CD8-positive, alpha-beta memory T cell (primary cell): ENCODE data around the gene FASN. TPM values are rescaled to one million over a fixed set of nuclear protein-coding genes. Genes with fewer than 3 reads are reported as not detected.
A peak's percentile ranks its signal among the peaks of the same experiment; 100 is the strongest.

Experiments used
- CTCF ChIA-PET: fragments of 350-600 bp; sonication (Branson Sonifier 250); formaldehyde crosslinking; loops from one replicate; lab custom pipeline; 2021; ENCODE audit warnings: antibody characterized with exemption; lab: Charles Lee
- POLR2A ChIA-PET: fragments of 350-600 bp; sonication (Branson Sonifier 250); formaldehyde crosslinking; loops from one replicate; lab custom pipeline; 2021; ENCODE audit warnings: antibody characterized with exemption; lab: Charles Lee
- DNase-seq, 5 donors: peaks; one replicate each; pipeline versions ENCODE4 v3.0.0 to v3.0.0-alpha.2; 2020 to 2022; ENCODE audit warnings: mixed read lengths in 1 of 5
- H3K27ac ChIP-seq: one replicate; pipeline ENCODE4 v1.7.0; 2013; ENCODE audit warnings: low read depth, mild to moderate bottlenecking, low read length, moderate library complexity
- H3K27me3 ChIP-seq: 2 replicates; pipeline ENCODE4 v1.7.0; 2013; ENCODE audit warnings: low read length, mild to moderate bottlenecking; ENCODE audit not compliant: insufficient read depth, poor library complexity, severe bottlenecking
- H3K36me3 ChIP-seq: 2 replicates; pipeline ENCODE4 v1.7.0; 2013; ENCODE audit warnings: mild to moderate bottlenecking, low read length, moderate library complexity; ENCODE audit not compliant: insufficient read depth
- H3K4me1 ChIP-seq: 2 replicates; pipeline ENCODE4 v1.7.0; 2013; ENCODE audit warnings: mild to moderate bottlenecking, low read length, moderate library complexity; ENCODE audit not compliant: insufficient read depth
- H3K4me3 ChIP-seq: 2 replicates; pipeline ENCODE4 v1.7.0; 2013; ENCODE audit warnings: mild to moderate bottlenecking, low read length
- H3K9me3 ChIP-seq: 2 replicates; pipeline ENCODE4 v1.7.0; 2013; ENCODE audit warnings: mild to moderate bottlenecking, low read length
- H3K27ac Mint-ChIP-seq, 8 donors: one replicate each; pipeline ENCODE4 v1.8.0; 2020 to 2021; ENCODE audit warnings: mixed read lengths in 8 of 8, mild to moderate bottlenecking in 6 of 8, inconsistent platforms in 3 of 8, moderate library complexity in 3 of 8
- H3K27me3 Mint-ChIP-seq, 2 donors: one replicate each; pipeline ENCODE4 v1.8.0; 2020 to 2021; ENCODE audit warnings: mixed read lengths in 2 of 2, mild to moderate bottlenecking in 1 of 2, moderate library complexity in 1 of 2
- H3K36me3 Mint-ChIP-seq, 3 donors: one replicate each; pipeline ENCODE4 v1.8.0; 2020 to 2021; ENCODE audit warnings: mixed read lengths in 3 of 3, inconsistent platforms in 1 of 3, mild to moderate bottlenecking in 1 of 3
- H3K4me1 Mint-ChIP-seq, 3 donors: one replicate each; pipeline ENCODE4 v1.8.0; 2020 to 2021; ENCODE audit warnings: mixed read lengths in 3 of 3, inconsistent platforms in 1 of 3, mild to moderate bottlenecking in 1 of 3
- H3K4me3 Mint-ChIP-seq, 7 donors: one replicate each; pipeline ENCODE4 v1.8.0; 2020 to 2021; ENCODE audit warnings: mixed read lengths in 7 of 7, mild to moderate bottlenecking in 6 of 7, moderate library complexity in 4 of 7, inconsistent platforms in 2 of 7
- H3K9me3 Mint-ChIP-seq, 5 donors: one replicate each; pipeline ENCODE4 v1.8.0; 2020 to 2022; ENCODE audit warnings: mixed read lengths in 5 of 5, mild to moderate bottlenecking in 3 of 5, moderate library complexity in 2 of 5, inconsistent platforms in 1 of 5
- polyA plus RNA-seq: library from polyadenylated mRNA; unstranded; fragments of 300-500 nt; fragmentation: Illumina TruSeq; gene quantifications from one replicate; pipeline ENCODE4 v1.2.3, GENCODE V29; 2021
- total RNA-seq, 2 experiments: library from RNA; stranded (reverse); gene quantifications; one replicate each; pipeline ENCODE4 v1.2.3, GENCODE V29; 2021

The FASN gene
- total and polyA plus RNA-seq, 3 experiments from 2014 or later: 2.7 to 259 (median 251) TPM

DNA sequence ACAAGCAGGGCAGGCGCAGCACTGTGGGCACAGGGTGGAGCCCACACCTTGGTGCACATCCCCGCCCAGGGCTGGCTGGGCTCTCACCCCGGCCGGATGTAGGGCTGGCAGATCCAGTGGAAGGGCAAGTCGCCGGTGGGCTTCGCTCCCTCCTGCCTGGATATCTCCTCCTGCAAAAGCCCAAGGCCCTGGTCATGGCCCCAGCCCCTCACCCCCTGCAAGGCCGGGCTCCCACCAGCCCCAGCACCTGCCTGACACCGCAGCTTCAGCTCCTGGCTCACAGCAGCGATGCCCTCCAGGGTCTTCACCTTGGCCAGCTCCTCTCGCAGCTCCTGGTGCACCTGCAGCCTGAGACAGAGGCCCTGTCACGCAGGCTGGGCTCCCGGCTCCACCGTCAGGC, 37.4 kb downstream of the FASN start:
- ChIA-PET POLR2A (no interaction called here), CTCF (no interaction called here)
- Histone ChIP-seq H3K4me3 (no peak overlapping the region), H3K36me3 (no peaks in the 10 kb centered on the region), H3K4me1 (peaks cover 16% of the 10 kb centered on the region), H3K27ac (no peak overlapping the region), H3K9me3 (no peaks in the 10 kb centered on the region), H3K27me3 (no peaks in the 10 kb centered on the region)
- H3K9me3 Mint-ChIP-seq: no peaks in the 10 kb centered on the region
- H3K4me3 Mint-ChIP-seq: no peak overlapping the region
- no peak overlapping the region for H3K27ac Mint-ChIP-seq
- H3K27me3 Mint-ChIP-seq: no peaks in the 10 kb centered on the region
- no peak for DNase-seq
- peaks cover 4 to 12% (median 5%) of the 10 kb centered on the region in 3 donors for H3K4me1 Mint-ChIP-seq
- H3K36me3 Mint-ChIP-seq: peaks cover 0 to 64% (median 0%) of the 10 kb centered on the region in 3 donors

DNA sequence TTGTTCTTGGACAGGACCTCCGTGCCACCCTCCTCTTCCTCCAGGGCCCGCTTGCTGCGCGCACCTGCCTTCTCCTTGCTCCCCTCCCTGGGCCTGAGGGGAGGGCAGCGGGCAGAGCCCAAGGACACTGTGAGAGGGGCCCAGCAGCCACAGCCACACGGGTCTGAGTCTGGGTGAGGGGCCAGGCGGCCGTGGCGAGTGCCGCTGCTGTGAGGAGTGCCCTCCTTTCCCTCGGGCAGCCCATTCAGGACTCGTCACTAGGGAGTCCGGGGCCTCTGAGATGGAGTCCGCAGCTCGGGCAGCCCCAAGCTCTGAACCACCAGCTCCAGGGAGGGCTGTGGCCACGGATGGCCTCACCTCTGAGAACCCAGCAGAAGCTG, 38.0 kb downstream of the FASN start:
- Mint-ChIP-seq H3K9me3 (no peaks in the 10 kb centered on the region), H3K4me1 (peaks cover 4 to 12% (median 5%) of the 10 kb centered on the region in 3 donors), H3K36me3 (peaks cover 0 to 69% (median 0%) of the 10 kb centered on the region in 3 donors), H3K27me3 (no peaks in the 10 kb centered on the region), H3K27ac (peak overlapping the region in 2 of 8 donors; percentile 16 to 50), H3K4me3 (no peak overlapping the region)
- Histone ChIP-seq H3K27ac (no peak overlapping the region), H3K9me3 (no peaks in the 10 kb centered on the region), H3K4me3 (no peak overlapping the region), H3K36me3 (no peaks in the 10 kb centered on the region), H3K27me3 (no peaks in the 10 kb centered on the region), H3K4me1 (peaks cover 16% of the 10 kb centered on the region)
- DNase-seq: no peak
- ChIA-PET CTCF (no interaction called here), POLR2A (no interaction called here)

DNA sequence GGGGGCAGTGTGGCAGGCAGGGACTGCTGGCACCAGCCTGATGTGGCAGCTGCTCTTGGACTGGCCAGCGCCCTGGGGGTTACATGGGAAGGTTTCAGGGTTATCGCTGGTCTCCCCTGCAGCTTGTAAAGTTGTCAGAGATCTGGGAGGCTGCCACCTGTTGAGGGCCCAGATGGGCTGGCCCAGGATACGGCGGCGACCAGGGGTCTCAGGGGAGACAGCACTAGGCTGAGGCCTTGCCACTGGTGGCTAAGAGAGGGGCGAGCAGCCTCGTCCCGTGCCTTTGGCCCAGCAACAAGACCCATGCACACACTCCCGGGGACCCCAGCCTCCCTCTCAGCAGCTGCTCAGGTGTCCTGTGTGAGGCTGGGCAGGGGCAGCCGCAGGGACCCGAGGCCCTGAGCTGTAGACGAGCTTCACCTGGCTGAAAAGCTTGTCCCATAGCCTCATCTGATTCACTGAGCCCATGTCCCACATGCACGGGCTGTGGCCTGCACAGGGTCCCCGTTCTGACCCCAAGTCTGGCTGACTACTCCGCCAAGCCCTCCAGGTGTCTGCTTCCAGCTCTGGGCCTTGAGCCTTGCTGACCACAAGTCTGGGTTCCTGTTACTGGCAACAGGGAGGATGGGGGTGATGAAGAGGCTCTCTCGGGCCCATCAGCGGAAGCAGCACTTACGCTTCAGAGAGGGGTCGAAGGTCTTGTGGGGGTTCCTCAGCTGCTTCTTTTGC, 38.6 kb downstream of the FASN start:
- H3K27ac Mint-ChIP-seq: peak overlapping the region in 1 of 8 donors; percentile 54
- ChIA-PET POLR2A (no interaction called here), CTCF (no interaction called here)
- Histone ChIP-seq H3K4me3 (no peak overlapping the region), H3K9me3 (no peaks in the 10 kb centered on the region), H3K36me3 (no peaks in the 10 kb centered on the region), H3K27me3 (no peaks in the 10 kb centered on the region), H3K4me1 (peaks cover 10% of the 10 kb centered on the region), H3K27ac (no peak overlapping the region)
- H3K36me3 Mint-ChIP-seq: peaks cover 0 to 74% (median 0%) of the 10 kb centered on the region in 3 donors
- no peaks in the 10 kb centered on the region for H3K27me3 Mint-ChIP-seq
- no peak for DNase-seq
- no peaks in the 10 kb centered on the region for H3K9me3 Mint-ChIP-seq
- H3K4me3 Mint-ChIP-seq: no peak overlapping the region
- peaks cover 4 to 6% (median 5%) of the 10 kb centered on the region in 3 donors for H3K4me1 Mint-ChIP-seq

DNA sequence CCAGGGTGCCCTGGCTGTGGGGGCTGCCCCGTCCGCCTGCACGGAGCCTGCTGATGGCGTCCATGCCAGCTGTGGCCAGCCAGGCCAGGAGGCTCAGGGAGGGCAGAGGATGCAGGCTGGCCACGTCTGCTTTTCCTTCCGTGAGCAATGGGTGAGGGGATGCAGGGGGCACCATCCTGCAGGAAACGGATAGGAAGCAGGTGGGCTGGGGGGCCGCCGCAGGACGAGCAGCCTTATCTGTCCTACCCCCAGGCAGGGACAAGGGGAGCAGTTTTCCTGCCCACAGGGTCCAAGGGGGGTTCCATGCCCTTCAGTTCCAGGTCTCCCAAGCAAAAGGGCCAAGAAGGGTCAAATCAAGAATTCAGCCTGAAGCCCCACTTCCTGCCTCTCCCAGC, 39.2 kb downstream of the FASN start:
- no peaks in the 10 kb centered on the region for H3K9me3 Mint-ChIP-seq
- ChIA-PET POLR2A (no interaction called here), CTCF (no interaction called here)
- peak overlapping the region in 1 of 8 donors; percentile 21 for H3K27ac Mint-ChIP-seq
- Histone ChIP-seq H3K4me1 (peaks cover 5% of the 10 kb centered on the region), H3K27ac (no peak overlapping the region), H3K9me3 (no peaks in the 10 kb centered on the region), H3K27me3 (no peaks in the 10 kb centered on the region), H3K4me3 (no peak overlapping the region), H3K36me3 (no peaks in the 10 kb centered on the region)
- H3K4me1 Mint-ChIP-seq: peaks cover 0 to under 1% (median 0%) of the 10 kb centered on the region in 3 donors
- no peaks in the 10 kb centered on the region for H3K27me3 Mint-ChIP-seq
- H3K36me3 Mint-ChIP-seq: peaks cover 0 to 74% (median 0%) of the 10 kb centered on the region in 3 donors
- DNase-seq: no peak
- H3K4me3 Mint-ChIP-seq: no peak overlapping the region

DNA sequence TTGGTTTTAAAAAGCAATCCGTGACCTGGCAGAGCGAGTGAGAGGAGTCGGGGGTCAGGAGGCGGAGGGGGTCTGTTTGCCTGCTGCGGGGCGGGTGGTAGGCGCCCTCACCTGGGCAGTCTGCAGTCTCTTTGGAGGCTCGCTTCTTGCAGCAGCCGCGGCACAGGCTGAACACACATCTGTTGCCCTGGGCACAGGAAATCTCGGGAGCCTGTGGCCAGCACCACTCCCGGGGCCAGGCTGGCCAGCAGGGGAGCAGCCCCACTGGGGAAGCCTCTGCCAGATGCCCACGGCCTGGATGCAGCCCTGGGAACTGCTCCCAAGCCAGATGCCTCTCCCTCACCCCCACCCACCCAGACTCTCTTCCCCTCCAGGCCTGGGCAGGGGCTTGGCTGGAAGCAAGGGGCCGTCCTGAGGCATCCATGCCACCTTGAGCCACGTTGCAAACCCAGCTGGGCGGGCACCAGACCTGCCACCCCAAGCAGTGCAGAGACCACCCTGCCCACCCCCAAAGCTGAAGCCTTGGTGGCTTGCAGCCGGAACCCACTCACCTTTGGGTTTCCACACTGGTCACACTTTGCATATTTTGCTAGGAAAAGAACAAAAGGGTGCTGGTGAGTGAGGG, 39.7 kb downstream of the FASN start:
- DNase-seq: no peak
- H3K9me3 Mint-ChIP-seq: no peaks in the 10 kb centered on the region
- Histone ChIP-seq H3K36me3 (no peaks in the 10 kb centered on the region), H3K4me3 (no peak overlapping the region), H3K27me3 (no peaks in the 10 kb centered on the region), H3K4me1 (peaks cover 3% of the 10 kb centered on the region), H3K9me3 (no peaks in the 10 kb centered on the region), H3K27ac (no peak overlapping the region)
- ChIA-PET CTCF (no interaction called here), POLR2A (no interaction called here)
- H3K36me3 Mint-ChIP-seq: peaks cover 0 to 76% (median 0%) of the 10 kb centered on the region in 3 donors
- no peaks in the 10 kb centered on the region for H3K27me3 Mint-ChIP-seq
- H3K4me3 Mint-ChIP-seq: no peak overlapping the region
- peaks cover 0 to 4% (median 2%) of the 10 kb centered on the region in 3 donors for H3K4me1 Mint-ChIP-seq
- H3K27ac Mint-ChIP-seq: no peak overlapping the region

DNA sequence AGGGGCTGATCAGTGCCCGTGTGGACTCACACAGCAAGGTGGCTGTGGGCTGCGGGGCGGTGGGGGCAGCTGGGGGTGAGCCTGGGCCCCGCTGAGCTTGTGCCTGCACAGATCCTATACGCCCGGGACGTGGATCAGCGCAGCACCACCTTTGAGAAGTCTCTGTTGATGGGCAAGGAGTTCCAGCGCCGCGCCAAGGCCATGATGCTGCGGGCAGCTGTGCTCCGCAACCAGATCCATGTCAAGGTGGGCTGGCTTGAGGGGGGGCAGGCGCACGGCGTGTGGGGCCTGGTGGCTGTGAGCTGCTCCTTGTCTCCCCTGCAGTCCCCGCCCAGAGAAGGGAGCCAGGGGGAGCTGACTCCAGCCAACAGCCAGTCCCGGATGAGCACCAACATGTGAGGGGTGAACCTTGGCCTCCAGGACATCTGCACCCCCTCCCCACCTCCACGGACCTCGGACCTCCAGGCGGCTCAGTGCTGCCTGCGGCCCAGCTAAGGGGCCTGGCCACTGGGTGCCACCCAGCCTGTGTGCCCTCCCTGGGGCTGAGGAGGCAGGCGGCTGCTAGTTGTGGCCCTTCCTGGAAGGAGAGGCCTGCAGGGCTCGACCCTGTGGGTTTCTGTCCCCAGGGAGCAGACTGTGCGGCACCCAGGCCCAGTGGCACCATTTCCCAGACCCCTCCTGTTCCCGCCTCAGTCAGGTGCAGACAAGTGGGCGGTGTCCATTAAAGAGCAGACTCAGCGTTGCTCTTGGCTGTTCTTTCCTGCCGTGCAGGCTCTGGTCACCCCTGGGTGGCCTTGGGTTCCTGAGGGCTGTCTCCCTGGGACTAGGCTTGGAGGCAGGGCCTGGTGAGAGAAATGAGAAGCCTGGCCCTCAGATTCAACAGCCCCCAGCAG, 41.1 kb downstream of the FASN start:
- Mint-ChIP-seq H3K4me3 (no peak overlapping the region), H3K4me1 (peaks cover 0 to 13% (median 7%) of the 10 kb centered on the region in 3 donors), H3K27ac (no peak overlapping the region), H3K27me3 (no peaks in the 10 kb centered on the region), H3K9me3 (no peaks in the 10 kb centered on the region), H3K36me3 (peaks cover 0 to 67% (median 0%) of the 10 kb centered on the region in 3 donors)
- Histone ChIP-seq H3K4me1 (peaks cover 14% of the 10 kb centered on the region), H3K27ac (no peak overlapping the region), H3K4me3 (no peak overlapping the region), H3K9me3 (no peaks in the 10 kb centered on the region), H3K27me3 (no peaks in the 10 kb centered on the region), H3K36me3 (no peaks in the 10 kb centered on the region)
- no peak for DNase-seq
- ChIA-PET CTCF (interaction anchor here (0.9 kb wide), 1 partner anchor 27 kb away, joined by 3 read pairs; no protein-coding TSS in a partner anchor), POLR2A (no interaction called here)

DNA sequence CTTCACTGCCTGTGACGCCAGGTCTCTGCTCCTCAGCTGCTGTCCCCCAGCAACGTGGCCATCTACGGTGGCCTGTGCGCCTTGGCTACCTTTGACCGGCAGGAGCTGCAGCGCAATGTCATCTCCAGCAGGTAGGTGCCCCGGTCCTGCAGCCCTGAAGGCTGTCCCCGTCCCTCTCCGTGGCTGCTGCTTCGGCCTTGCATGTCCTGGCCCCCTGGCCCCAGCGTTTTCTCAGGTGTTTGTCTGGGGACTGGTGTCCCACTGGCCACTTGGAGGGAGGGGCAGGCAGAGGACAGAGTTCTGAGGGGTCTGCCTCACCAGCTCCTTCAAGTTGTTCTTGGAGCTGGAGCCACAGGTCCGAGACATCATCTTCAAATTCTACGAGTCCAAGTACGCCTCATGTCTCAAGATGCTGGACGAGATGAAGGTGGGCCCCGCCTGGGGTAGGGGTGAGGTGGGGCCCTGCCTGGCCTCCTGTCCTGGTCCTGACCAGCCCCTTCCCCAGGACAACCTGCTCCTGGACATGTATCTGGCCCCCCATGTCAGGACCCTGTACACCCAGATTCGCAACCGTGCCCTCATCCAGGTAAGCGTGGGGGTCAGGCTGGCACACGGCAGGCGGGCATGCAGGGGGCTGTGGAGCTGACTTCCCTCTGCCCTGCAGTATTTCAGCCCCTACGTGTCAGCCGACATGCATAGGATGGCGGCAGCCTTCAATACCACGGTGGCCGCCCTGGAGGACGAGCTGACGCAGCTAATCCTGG, 41.9 kb downstream of the FASN start:
- Mint-ChIP-seq H3K4me1 (peaks cover 0 to 13% (median 7%) of the 10 kb centered on the region in 3 donors), H3K27ac (no peak overlapping the region), H3K36me3 (peaks cover 0 to 61% (median 0%) of the 10 kb centered on the region in 3 donors), H3K9me3 (no peaks in the 10 kb centered on the region), H3K27me3 (no peaks in the 10 kb centered on the region), H3K4me3 (peak overlapping the region in 1 of 7 donors; percentile 77)
- Histone ChIP-seq H3K27me3 (no peaks in the 10 kb centered on the region), H3K4me1 (peaks cover 14% of the 10 kb centered on the region), H3K27ac (no peak overlapping the region), H3K4me3 (no peak overlapping the region), H3K36me3 (no peaks in the 10 kb centered on the region), H3K9me3 (no peaks in the 10 kb centered on the region)
- ChIA-PET CTCF (interaction anchor here (0.9 kb wide), 1 partner anchor 26 kb away, joined by 3 read pairs; no protein-coding TSS in a partner anchor), POLR2A (no interaction called here)
- no peak for DNase-seq
